MM.1S (cell line): ENCODE measurements around the gene ZNF470.

Source experiments
- CTCF ChIP-seq: fragments of 300-600 bp; sonication (generic); IDR thresholded peaks from 2 replicates; pipeline ENCODE4 v1.5.1; 2016; ENCODE audit warnings: antibody characterized with exemption, low read length, mixed read lengths
- EZH2 ChIP-seq: fragments of 300-600 bp; sonication (generic); optimal IDR thresholded peaks from 2 replicates; pipeline ENCODE3; 2017; ENCODE audit warnings: low read depth, mild to moderate bottlenecking, antibody characterized with exemption, low read length, mixed read lengths
- EZH2phosphoT487 ChIP-seq: fragments of 300-600 bp; sonication (generic); IDR thresholded peaks from 2 replicates; pipeline ENCODE4 v1.6.1; 2018; ENCODE audit warnings: antibody characterized with exemption, low read length

- no peak for TF ChIP-seq CTCF
- TF ChIP-seq EZH2phosphoT487, result no peak
- no peak for TF ChIP-seq EZH2
Measured at GRCh38 chr19:56596676-56597075, 29.4 kb downstream of the ZNF470 start.
